Islet precursor cell (in vitro differentiated cells): ENCODE measurements around the gene MMS22L.

Source experiments
- DNase-seq: peaks from one replicate; pipeline ENCODE4 v3.0.0-alpha.2; 2018

The MMS22L gene, protein sequence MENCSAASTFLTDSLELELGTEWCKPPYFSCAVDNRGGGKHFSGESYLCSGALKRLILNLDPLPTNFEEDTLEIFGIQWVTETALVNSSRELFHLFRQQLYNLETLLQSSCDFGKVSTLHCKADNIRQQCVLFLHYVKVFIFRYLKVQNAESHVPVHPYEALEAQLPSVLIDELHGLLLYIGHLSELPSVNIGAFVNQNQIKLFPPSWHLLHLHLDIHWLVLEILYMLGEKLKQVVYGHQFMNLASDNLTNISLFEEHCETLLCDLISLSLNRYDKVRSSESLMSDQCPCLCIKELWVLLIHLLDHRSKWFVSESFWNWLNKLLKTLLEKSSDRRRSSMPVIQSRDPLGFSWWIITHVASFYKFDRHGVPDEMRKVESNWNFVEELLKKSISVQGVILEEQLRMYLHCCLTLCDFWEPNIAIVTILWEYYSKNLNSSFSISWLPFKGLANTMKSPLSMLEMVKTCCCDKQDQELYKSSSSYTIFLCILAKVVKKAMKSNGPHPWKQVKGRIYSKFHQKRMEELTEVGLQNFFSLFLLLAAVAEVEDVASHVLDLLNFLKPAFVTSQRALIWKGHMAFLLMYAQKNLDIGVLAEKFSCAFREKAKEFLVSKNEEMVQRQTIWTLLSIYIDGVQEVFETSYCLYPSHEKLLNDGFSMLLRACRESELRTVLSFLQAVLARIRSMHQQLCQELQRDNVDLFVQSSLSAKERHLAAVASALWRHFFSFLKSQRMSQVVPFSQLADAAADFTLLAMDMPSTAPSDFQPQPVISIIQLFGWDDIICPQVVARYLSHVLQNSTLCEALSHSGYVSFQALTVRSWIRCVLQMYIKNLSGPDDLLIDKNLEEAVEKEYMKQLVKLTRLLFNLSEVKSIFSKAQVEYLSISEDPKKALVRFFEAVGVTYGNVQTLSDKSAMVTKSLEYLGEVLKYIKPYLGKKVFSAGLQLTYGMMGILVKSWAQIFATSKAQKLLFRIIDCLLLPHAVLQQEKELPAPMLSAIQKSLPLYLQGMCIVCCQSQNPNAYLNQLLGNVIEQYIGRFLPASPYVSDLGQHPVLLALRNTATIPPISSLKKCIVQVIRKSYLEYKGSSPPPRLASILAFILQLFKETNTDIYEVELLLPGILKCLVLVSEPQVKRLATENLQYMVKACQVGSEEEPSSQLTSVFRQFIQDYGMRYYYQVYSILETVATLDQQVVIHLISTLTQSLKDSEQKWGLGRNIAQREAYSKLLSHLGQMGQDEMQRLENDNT

DNA sequence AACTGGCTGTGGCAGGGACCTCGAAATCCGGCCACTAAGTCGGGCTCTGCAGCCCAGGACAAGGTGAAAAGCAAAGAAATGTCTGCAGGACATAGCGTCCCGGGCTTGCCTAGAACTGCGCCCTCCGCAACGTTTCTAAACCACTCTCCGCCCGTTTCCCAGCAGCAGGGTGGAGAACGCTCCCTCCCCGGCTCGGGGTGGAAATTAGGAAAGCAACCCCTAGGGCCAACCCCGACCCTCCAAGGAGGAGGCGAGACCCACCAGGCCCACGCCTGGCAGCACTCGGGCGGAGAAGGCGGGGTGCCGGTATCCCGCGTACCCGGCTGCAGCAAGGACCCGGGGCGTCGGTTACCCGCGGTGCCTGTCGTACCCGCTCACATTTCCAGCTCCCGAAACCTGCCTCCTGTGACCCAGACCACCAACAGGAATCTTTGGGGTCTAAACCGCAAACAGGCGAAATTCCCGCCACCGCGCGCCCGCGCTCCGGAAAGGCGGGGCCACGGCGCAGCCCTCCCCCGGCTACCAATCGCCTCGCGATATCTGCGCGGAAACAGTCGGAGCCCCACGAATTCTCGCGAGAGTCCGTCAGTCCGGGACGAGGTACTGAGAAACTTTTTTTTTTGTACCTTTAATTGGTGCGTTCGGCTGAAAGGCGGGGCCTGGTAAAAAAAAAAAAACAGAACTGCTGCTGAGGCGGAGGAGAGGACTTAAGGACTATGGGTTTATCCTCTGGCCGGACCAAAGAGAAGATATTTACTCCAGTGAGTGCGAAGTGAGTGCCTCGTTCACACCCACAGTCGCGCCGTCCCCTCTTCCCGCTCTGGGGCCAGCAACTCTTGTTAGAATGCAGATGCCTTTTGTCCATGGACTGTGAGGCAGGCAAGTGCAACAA, at the start of gene MMS22L:
MMS22L (minus strand) TSS at position 491 of the 892 bp plus-strand sequence. CDS start 739 bp downstream, outside the sequence.
- peak; percentile 96 for DNase-seq

DNA sequence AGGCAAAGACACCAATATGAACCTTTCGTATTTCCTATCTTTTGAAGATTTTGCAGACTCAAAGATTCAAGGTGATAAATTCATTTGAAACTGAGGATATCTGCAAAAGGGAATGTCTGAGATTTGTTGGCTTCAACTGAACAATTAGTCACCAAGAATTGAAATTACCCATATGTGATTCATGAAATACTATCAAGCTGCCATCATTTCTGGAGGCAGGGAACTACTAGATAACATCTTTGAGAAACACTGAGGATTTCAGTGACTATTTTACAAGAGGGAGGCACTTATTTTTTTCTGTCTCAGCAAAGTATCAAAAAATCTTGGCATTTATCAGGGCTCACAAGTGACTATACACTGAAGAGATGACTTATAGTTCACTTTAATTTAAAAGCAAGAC, 39.8 kb upstream of the MMS22L start:
- DNase-seq, result no peak

DNA sequence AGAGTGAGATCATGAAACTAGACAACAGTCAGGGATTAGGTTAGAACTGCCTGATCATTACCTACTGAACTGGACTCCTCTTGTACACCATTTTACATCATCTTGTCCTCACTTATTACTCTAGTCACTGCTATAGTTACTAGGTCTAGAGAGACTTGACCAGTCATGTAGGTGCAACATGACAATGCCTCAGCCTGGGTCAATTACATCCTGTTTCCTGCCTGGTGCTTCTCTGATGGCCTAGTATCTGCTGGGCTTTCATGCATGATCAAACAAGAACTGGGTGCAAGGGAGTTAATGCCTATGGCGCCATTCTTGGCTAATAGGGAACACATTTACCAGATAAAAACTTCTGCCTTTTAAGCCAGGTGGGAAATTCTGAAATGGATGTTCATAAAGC, 39.2 kb upstream of the MMS22L start:
- no peak for DNase-seq

DNA sequence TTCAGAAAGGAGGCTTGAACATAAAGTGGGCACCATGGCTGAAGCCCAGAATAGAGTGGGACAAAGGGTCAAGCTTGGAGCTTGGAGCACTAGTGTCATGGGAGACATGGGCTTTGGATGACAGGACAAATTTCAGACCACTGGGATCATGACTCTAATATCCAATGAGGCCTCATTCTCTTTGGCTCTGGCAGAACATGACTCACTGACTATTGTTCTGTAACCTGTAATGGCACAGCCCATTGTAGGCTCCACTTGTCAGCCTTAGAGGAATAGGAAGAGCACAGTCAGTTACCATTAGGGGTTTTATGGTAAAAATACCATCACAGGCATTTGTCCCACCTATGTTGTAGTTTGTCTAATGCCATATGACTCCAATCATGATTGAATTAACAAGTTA, 34.0 kb upstream of the MMS22L start:
- DNase-seq, result no peak

DNA sequence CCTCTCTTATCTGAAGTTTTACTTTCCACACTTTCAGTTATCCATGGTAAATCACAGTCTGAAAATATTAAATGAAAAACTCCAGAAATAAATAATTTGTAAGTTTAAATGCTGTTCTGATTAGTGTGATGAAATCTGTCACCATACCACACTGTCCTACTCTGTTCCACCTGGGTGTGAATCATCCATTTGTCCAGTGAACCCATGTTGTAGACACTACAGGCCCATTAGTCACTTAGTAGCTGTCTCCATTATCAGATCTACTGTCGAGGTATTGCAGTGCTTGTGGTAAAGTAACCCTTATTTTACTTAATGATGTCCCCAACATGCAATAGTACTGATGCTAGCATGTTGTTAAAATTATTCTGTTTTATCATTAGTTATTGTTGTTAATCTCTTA, 29.2 kb upstream of the MMS22L start:
- no peak for DNase-seq

DNA sequence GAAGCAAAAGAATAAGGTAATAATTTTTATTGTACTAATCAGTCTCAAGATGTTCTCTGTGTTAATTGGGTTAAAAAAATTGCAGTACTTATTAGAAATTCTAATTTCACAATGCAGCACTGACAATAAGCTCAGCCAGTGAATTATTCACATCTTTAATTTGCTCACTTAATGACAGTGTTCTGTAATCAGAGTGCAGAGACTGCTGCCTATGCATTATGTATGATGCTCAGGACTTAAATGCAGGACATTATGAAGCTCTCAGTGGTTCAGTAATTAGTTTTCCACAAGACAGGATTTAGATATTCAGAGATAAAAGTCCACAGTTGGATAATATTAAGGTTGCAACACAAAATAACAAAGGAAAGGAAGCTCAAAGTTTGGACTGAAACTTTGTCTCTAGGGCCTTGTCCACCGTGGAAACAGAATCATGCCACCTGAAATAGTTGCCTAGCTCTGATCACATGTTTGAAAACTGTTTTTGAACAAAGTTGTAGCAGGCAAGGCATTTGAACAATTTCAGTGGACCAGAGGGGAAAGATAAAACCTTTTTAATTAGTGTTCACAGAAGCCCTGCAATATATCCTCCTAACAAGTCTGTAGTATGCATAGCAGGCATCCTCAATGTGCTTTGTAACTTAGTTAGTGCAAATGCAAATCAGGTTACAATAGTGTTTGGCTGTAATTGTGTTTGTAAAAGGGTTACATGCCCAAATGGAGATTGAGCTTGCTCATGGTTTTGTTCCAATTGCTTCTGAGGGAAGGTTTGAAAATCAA, 23.7 kb upstream of the MMS22L start:
- no peak for DNase-seq

DNA sequence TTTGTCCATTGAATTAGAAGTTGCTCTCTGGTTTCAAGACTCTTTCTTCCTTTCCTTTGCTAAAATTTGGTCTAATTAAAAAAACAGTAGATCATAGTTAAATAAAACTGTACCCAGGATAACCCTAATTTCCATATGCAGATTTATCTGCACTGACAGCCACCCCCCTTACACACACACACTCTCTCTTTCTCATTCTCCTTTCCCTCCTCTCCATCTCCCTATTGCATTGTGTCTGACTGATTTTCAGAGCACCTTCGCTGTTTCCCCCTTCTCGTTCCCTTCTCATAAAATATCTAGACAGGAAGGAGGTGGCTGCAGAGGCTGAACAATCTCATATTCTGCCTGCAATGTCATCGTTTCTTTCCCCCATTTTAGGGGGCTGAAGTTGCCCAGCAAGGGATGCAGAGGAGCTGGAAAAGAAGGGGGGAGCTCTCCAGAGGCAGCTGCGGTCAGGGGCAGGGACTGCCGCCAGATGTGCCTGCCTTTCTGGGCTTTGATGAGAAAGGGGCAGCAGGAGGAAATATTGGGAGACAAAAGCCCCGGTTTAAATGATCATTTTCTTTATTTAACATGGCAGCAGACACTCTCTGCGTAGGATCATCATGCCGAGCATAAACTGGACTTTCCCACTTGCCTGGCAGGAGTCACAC, 22.5 kb upstream of the MMS22L start:
- DNase-seq, result no peak

DNA sequence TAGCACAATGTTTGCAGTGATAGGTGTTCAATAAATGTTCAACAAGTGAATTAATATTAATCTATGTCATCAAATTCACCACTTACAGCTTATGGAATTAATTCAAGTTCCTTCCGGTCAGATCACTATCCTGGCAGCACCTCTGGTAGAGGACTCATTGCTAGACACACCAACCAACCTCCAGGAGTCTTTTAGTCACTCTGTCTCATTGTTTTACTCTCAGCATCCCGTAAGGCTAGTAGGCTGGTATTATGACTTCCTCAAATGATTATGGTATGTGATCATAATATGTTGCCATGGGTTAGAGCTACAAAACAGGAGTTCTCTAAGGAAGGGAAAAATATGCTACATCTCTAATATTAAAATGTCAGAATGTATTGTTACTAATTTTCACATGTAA, 21.7 kb upstream of the MMS22L start:
- DNase-seq, result no peak

DNA sequence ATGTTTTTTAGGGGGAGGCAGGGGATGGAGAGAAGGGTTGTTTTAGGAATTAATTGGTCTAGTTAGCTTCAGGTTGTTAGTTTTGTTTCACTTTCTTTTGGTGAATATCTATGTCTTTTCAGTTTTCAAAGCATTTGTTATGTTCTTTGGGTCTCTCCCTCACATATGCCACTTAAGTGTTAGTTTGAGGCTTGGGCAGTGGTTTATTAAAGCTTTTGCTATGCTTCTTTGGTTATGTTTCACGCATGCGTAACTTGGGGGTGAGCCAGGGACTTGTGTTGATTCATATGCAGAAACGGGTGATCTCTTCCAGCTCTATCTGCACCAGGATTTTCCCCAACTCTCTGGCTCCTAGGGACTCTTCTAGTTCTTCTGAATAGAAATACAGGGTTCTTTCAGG, 11.4 kb upstream of the MMS22L start:
- no peak for DNase-seq

DNA sequence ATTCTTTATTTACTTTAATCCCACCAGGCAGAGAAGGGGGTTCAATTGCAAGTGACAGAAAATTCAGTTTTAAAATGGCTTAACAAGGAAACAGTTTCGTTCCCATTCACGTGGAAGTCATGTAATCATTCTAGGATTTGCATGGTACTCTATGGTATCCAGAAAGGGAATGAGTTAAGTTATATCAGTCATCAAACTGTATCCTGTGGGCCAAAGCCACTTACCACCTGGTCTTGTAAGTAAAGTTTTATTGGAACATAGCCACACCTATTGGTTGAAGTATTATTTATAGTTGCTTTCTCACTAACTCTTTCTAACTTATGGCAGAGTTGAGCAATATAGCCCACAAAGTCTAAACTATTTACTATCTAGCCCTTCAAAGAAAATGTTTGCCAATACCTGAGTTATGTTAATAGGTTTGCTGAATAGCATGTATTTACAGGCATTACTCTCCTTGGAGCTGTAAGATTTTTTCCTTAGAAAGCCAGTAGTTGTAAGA, 10.2 kb upstream of the MMS22L start:
- no peak for DNase-seq

DNA sequence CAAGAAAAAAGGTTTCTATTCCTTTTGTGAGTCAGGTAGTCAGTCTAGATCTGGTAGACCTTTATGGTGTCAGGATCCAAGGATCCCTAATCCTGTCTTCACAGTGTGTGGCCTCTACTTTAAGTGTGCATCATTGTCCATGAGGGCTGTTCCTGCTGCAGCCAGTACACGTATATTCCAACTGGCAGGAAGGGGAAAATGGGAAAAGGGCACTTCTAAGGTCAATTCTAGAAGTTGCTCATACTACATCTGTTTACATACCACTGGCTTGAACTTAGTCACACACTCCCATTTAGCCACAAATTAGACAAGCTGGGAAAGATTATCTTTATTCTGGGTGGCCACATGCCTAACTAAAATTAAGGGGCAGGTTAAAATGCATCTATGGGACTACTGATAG, 9.7 kb upstream of the MMS22L start:
- DNase-seq, result no peak

DNA sequence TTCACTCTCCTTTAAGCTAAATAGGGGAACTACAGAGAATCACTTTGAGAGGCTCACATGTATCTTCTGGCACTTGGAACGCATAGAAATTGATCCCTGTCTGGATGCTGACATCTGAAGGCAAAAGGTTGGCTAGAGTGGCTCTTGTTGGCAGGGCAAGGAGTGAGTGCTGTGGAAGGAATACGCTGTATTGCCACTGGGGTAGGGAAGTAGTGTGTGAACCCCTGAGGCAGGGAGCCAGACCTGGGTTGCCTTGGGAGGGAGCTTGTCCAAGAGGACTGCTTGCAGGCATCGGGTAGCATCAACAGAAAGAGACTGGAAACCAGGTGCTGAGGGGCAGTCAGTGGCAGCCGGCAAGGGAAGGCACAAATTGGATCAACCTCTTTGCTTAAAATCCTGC, 8.9 kb upstream of the MMS22L start:
- DNase-seq, result no peak

DNA sequence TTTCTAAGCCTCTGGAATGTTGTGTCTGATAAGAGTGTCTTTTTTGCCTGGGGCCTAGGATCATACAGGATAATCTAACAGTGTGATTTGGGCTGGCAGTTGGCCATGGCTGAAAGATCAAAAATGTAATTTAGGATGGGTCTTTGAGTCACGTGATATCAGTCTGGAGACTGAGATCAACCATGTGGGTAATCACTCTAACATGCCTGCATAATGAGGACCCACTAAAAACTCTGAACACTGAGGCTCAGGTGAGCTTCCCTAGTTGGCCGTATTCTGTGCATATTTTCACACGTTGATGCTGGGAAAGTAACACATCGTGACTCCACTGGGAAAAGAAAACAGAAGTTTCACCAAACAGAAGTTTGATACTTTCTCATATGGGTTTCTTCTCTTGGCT, 6.3 kb upstream of the MMS22L start:
- DNase-seq, result no peak

DNA sequence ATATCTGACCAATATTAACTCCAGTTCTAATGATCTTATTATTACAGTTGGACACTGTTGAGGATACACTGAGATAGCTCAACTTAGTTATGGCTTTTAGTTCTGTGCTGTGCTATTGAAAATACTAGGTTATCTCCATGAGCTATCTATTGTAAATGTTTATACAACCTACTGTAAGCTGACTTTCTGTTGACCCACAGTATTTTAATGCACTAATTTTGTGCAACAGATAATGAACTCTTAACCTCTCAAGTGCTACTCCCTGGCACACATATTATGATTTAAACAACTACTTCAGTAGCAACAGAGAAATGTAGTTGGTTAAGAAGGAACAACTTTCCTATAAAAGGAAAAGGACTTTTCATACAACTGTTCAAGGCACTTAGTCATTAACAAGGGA, 5.2 kb upstream of the MMS22L start:
- no peak for DNase-seq

DNA sequence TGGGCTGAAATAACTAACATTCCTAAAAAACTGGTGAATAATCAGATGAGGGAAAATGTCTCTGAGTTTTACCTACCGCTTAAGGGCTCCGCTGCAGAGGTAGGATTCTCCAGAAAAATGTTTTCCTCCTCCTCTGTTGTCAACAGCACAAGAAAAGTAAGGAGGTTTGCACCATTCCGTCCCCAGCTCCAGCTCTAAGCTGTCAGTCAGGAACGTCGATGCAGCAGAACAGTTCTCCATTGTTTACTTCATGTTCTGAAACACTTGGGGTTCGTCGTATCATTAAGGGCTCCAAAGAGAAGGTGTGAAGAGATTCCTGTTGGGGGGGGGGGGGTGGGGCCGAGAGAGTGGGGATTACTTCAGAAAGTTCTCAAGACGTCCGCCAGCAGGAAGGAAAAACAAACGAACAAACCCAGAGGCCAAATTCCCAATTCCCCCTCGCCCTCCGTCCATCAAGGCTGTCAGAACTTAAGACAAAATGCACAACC, 734 bp downstream of the MMS22L start:
- peak; percentile 52 for DNase-seq

DNA sequence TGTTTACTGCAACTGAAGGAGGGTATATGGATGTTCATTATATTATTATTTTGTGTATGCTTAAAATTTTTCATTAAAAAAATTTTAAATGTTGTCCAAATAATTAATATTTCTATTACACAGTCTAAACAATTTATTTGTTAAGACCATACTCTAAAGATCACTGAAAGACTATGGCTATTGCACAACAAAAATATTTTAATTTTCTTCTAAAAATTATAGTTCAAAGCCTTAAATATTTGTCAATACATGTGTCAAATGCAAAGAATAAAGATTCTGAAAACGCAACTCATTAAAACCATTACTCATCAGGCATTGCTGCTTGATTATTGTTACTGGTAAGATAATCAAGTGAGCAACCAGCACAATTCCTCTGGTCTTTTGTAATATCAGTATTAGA, 2.2 kb downstream of the MMS22L start:
- no peak for DNase-seq

DNA sequence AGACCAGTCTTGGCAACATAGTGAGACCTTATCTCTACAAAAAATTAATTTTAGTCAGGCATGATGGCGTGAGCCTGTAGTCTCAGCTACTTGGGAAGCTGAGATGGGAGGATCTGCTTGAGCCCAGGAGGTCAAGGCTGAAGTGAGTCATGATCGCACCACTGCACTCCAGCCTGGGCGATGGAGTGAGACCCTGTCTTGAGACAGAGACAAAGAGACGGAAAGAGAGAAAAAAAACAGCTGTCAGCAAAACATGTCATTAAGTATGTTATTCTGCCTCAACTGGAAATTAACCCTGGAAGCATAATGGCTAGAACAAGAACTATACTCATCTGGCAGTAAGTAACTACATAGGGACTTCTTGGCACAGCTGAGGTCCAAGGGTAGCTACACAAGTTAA, 7.2 kb downstream of the MMS22L start:
- DNase-seq, result no peak

DNA sequence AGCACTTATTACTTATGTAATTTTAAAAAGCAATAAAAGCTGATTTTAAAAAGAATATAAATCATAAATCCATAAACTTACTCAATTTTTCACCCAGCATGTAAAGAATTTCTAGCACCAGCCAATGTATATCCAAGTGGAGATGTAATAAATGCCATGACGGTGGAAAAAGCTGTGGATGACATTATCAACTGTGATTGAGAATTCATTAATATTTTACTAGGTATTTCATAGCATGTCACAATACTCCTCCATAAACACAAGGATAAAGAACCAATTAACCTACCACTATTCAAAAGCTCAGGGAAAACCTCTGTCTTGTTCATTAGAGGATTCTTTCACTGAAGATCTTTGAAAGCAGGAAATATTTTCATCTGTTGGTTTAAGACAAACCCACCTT, 13.2 kb downstream of the MMS22L start:
- DNase-seq, result no peak

DNA sequence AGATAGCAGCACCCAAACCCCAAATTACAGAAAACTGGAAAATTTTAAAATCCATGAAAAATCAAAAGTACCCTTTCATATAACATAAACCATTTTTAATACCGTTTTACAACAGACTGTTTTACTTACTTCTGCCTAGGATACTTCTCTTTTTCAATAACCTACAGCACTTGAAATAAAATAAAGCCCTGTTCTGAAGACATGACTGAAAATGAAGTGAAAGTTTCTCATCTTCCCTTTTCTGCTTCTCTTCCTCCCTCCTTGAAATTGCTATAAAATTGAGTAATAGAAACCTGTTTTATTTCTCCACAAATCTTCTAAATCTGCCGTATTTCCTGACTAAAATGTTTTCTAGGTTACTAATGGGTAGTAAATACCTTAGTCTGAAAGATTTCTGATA, 20.3 kb downstream of the MMS22L start:
- no peak for DNase-seq

DNA sequence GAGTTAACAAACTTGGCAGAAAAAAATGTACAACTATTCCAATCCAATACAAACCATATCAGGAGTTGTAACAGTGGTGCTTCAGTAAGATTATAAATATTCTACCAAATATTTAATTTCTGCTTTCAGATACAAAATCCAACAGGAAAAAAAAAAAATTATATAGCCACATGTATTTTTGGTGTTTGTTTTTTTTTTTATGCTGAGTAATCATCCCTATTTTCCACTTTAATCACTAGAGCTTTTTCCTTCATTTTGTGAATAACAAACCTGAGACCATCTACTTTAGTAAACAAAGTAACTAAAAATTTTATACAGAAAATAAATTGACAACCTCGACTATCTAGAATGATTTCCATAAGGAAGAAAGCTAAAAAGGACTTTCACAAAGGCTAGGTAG, 36.2 kb downstream of the MMS22L start:
- no peak for DNase-seq

DNA sequence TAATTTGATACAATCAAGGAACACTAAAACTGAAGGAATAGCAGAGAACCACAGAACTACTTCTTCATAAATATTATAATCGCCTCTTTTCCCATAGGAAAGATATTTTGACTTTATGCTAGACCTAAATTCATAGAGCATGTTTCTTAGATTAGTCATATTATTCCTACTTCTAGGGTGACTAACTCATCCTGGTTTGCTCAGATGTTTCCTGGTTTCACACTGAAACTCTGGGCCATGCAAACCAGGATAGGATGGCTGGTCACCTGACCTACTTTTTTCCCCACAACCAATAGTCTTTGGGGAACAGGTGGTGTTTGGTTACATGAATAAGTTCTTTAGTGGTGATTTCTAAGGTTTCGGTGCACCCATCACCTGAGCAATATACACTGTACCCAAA, 42.8 kb downstream of the MMS22L start:
- DNase-seq, result no peak
